HG02798 (cell line): ENCODE data around the gene SLC22A23.

ENCODE experiments used
- ATAC-seq: cut with Tn5 transposase; IDR thresholded peaks from one replicate; pipeline ENCODE4 v1.9.1; 2021; ENCODE audit warnings: mild to moderate bottlenecking; ENCODE audit not compliant: unreplicated experiment, poor library complexity

SLC22A23 gene

DNA sequence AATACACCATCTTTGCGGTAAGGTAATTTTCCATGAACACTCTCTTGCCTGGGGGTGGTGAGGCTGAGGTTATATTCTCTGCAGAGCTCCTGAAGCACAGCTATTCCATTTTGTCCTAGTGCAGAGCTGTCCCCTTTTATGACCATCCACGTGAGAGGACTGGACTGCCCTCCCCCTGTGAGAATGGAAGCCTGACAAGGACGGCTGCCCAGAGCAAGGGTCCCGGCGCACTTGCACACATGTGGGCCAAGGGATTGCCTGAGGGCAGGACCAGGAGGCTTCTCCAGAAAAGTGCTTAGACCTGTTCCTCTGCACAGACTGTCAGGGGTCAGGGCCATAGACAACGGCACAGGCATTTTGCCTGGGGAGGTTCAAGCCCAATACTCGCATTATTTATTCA lies 48.2 kb downstream of the SLC22A23 start:
- no peak for ATAC-seq

DNA sequence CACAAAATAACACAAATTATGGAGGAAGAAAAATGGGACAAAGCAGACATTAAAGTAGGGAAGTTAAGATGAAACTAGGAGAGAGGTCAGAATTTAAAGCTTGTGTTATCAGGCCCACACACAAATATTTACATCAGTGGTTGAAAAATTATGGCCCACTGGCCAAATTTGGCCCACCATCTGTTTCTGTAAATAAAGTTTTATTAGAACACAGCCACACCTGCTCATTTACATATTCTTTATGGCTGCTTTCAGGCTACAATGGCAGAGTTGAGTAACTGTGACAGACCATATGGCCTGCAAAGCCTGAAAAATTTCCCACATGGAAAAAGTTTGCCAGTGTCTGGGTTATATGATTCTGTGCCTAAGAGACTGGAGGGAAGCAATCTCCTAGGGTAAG lies 49.0 kb downstream of the SLC22A23 start:
- ATAC-seq = no peak

DNA sequence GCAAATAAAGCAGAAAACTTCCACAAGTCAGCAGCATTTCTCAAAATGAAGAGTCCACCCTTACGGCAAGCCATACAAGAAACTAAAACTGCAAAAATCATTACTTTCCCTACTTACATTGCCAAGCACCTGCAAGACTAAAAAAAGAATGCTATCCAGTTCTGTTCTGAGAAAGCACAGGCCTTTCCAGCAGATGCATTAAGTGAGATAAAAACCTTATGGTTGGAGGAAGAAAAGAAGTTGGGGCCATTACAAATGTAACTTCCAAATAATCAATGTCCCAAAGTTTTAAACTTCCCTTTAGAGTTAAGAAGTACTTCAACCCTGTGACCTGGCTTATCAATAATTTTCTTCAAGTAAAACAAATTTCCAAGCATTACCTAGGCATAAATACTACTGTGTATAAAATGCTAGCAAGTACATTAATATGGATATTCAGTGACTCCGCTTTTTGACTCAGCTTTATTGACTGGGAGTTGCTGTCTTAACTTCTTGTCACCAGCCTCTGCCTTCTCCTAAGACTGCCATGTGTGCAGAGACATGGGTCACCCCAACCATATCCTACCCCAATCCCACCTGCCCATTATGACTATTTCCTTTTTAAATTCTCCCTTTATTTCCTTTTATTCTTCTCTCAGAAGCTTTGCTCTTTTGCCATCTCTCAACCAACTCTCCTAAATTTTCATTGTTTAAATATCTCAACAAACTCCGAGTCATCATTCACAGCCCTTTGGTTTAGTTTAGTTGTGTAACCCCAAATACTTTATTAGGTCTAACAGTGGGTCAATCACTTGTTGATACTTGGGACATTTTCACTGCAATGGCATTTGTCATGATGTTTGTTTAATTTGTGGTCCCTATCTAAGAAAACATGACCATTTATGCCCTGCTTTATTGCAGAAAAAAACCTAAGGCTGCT lies 49.7 kb downstream of the SLC22A23 start:
- ATAC-seq = no peak

DNA sequence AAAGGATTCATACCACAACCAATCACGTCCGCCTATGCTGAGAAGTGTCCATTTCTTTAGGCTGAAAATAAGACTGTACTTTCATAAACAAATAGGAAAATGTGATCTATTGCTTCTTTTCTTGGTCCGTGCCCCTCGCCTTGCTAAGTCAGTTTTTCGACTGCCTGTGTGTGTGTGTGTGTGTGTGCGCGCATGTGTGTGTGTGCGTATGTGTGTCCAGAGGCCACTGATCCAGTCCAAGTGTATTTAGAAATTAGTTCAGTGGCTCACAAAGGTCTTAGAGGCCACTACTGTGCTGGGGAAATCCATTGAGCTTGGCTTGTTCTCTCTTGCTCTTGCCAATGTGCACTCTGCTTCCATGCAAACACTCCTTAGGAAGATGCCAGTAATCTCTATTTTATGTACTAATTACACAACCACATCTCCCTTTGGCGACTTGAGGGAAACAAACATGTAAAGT lies 50.5 kb downstream of the SLC22A23 start:
- ATAC-seq = no peak

DNA sequence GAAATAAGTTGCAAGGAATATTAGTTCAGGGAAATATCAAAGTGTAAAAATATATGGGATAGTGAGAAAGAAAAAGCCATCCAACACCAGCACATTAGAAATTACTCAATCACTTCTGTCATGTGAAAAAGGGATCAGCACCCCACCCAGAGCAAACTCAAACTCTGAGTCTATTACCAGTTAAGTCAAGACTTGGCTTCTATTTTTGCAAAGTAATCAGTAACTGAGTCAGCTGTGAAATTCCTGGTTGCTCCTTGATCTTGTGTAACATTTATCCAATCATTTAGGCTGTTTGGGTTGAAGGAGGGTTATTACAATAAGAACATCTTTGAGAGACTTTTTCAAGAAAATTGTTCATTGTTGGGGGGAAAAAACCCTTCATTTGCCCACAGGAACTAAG lies 51.2 kb downstream of the SLC22A23 start:
- ATAC-seq = no peak

DNA sequence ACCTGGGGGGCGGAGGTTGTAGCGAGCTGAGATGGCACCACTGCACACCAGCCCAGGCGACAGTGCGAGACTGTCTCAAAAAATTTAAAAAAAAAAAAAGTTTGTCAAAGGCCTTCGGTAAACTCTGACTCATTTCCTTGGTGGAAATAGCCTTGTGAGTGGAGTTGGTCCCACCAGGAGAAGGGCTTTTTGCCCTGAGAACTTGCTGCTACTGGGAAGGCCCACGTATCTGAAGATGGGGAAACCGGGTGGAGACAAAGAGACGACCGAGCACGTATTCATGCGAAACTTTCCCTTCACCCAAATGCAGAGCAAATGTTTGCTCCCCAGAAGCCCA lies 51.7 kb downstream of the SLC22A23 start:
- ATAC-seq = no peak

DNA sequence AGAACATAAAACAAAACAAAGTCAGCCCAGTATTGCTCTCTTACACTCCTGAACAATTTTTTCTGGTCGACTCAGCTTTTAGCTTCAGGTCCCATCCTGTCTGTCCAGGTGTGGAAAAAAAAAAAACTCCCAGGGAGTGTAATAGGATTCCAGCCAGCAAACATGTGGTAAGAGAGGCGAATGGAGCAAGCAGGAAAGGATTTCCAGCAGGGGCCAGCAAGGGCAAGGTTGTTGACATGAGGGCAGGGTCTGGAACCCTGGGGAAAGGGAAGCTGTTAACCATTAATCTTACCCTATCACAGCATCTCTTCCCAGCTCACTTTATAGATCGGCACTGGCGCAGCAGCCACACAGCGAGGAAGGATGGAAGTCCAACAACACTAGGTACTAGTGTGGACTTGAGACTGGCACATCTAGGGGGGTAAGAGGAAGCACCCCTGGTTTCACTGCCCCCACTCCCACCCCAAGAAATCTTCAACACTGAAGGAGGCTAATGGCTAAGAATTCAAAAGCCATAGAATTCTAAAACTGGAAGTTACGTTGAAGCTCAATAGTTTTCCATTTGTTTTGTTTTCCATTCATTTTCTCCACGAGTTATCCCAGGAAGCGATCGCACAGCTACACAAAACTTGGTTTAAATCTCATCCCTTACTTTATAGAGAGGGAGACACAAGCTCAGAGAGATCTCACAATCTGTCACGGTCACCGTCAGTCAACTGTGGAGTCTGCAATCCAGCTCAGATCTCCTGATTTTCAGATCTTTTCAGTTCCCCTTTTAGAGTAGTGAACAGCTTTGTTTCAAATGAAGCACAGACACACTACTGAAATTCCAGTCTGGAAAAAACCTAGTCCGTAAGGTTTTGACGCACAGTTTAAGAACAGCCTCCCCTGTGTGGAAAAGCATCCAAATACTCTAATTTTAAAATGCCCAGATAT lies 53.3 kb downstream of the SLC22A23 start:
- ATAC-seq = no peak

DNA sequence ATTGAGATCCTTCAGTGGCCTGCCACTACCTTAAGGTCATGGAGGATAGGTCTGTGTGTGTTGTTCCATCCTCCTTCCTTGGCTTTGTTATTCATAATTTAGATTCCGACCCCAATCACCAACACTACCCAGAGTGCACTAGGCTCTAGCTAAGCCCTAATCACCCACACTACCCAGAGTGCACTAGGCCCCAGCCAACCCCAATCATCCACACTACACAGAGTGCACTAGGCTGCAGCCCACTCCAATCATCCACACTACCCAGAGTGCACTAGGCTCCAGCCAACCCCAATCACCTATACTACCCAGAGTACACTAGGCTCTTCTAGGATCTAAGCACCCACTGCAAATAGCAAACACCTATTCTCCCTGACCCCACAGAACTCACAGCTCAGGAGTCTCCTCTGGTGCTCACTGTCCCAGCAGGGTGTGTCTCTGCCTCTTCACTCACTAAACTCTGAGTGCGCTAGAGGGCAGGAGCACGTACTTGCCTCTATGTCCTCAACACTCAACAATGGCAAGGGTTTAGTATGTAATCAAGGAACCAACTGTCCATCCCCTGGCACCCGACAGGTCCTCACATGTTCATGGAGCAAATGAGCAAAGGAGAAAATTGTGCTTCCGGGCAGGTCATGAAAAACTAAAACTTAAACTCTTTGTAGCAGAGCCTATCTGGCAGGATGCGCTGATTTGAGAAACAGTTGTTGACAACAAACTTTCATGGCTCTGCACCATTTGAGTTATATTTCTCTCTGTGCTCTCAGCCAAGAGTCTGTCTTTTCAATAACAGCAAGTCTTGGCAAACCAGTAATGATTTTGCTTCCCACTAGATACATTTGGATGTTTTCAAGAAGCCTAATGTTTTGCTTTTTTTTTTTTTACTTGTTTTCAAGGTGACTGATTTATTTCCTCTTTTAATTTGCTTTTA lies 54.3 kb downstream of the SLC22A23 start:
- no peak for ATAC-seq

DNA sequence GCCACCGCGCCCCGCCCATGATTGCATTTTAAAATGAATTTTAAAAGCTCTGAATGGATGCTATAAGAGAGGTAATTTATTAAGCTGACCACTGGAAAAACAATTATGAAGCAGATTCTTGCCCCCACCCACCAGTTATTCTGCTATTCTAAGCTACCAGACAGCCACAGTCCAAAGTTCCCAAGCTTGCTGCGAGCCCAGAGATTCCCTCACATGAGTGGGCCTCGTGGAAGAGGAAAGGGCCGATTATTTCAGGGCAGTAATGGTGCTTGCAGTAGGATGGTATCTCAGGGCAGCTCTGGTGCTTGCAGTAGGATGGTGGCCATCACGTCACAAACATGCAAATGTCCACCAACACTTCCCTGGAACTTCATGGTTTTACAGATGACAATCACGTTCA lies 56.7 kb downstream of the SLC22A23 start:
- no peak for ATAC-seq

DNA sequence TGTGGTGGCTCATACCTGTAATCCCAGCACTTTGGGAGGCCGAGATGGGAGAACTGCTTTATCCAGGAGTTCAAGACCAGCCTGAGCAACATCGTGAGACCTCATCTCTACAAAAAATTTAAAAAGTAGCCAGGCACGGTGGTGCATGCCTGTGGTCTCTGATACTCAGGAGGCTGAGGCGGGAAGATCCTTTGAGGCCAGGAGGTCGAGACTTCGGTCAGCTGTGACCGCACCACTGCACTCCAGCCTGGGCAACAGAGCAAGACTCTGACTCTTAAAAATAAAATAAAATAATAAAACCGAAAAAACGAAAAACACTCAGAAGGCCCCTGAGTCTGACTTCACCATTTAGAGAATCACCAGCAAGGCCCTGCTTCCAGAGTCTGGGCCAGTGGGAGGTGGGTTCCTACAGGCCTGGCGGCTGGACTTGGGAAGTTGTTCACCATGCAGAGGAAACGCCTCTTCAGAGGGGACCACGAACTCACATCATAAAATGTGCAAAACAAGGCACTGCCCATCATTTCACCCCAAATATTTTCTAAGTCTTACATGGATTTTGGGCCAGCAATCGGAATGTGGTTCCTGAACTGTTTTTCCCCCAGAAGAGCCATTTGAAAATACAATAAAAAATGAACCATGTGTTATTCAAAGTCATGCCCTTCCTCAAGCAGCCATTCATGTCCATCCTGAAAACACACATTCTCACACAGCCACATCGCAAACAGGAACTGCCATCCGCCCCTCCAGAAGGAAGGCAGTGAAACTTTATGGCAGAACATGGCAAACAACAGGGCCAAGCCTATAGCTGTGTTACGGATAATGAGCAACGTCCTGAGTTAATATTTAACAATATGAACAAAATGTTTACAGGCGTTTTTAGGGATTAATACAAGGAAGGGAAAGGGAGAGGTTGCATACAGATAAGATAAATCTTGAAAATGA lies 57.8 kb downstream of the SLC22A23 start:
- no peak for ATAC-seq

DNA sequence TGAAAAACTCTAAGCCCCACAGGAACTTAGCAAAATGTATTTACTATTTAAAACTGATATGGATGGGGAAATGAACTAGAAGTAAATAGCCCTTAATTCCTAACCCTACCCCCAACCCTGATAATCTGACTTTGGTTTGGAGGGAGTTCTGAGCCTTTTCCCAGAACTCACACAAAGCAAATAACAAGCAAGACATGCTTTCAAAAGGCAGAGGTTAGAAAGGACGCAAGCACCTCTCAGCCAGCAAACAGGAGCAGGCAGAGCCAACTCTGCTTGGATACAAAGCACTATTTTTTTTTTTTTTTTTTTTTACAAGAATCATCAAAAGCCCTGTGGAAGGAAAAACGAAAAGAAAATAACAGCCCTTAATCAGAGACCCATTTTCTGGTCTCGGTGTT lies 58.7 kb downstream of the SLC22A23 start:
- ATAC-seq = no peak

DNA sequence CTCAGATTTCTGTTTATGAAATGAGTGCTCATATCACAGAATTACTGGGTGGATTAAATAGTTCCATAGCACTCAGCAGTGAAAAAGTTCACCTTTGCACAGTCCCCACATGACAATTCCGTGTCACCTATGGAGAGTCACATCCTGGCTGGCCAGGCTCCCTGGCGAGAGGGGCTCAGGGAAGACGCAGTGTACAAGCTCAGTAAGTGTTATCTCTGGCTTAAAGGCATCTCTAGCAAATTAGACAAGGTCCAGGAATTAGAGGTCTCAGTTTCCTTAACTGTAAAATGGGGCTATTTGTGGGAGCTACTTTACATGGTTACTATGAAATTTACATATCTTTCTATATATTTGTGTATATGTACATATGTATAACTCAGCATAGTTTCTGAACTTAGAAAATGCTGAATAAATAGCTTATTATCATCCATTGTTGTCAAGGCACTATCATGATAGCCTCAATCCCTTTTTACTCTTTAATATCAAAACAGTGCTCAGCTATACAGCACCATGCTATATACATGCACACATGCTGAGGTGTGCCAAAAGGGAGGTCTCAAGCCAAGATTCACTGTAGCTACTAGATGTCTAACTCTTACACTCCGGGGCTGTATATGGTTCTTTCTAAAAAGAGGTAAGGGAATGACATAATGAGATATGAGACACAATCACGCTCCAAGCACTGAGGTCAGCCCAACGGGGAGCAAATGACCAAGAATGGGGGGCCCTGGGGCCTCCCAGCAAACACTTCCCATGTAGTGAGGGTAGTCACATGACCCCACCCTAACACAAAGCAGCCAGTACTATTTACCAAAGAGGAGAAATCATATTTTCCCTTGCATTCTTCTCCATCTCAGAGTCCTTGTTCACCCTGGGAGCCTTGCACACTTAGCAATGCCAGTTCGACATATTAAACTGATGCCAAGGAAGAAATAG lies 59.4 kb downstream of the SLC22A23 start:
- no peak for ATAC-seq

DNA sequence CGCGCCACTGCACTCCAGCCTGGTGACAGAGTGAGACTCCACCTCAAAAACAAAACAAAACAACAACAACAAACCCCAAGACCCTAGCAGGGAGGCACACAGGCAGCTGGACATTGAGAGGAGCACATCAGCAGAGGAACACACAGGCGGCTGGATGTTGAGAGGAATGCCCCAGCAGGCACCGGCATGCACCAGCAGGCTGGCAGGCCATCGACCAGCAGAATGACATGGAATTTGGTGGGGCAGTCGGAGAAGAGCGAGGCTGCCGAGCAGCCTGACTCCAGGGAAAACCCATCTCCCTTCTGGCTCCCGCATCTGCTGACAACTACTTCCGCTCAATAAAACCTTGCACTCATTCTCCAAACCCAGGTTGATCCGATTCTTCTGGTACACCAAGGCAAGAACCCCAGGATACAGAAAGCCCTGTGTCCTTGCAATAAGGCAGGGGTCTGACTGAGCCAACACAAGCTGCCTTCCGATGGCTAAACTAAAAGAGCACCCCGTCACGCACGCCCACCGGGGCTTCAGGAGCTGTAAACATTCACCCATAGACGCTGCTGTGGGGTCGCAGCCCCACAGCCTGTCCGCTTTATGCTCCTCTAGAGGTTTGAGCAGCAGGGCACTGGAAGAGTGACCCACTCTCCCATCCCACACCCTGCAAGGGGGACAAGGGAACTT lies 60.2 kb downstream of the SLC22A23 start:
- ATAC-seq = no peak

DNA sequence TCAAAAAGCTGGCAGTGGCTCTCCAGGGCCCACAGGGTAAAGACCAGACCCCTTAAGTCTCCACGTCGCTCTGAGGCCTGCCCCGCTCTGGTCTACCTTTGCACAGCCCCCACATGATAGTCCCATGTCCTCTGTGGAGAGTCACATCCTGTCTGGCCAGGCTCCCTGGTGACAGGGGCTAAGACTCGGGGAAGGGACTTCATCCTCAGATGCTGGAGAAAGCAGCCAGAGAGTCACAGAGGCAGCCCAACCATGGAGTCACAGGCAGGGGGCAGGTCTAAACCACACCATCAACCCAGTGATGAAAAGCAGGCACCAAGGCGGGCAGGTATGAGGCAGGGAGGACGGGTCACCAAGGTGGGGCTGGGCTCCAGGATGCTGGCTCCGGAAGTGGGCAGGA lies 62.2 kb downstream of the SLC22A23 start:
- no peak for ATAC-seq

DNA sequence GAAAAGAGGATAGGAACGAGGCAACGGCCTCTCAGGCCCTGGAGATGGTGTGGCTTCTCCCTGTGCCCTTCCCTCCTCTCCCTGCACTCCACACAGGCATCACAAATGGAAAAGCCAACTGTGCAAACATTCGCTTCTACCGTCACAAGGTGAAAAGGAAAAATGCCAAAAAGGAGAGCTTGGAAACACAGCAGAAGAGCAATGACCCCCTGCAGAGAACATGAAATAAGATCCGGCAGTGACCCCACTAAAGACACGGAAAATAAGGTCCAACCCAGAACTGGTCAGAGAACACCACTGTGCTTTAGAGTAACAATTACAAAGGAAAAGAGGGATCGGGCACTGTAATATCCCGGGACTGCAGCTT lies 63.0 kb downstream of the SLC22A23 start:
- no peak for ATAC-seq

DNA sequence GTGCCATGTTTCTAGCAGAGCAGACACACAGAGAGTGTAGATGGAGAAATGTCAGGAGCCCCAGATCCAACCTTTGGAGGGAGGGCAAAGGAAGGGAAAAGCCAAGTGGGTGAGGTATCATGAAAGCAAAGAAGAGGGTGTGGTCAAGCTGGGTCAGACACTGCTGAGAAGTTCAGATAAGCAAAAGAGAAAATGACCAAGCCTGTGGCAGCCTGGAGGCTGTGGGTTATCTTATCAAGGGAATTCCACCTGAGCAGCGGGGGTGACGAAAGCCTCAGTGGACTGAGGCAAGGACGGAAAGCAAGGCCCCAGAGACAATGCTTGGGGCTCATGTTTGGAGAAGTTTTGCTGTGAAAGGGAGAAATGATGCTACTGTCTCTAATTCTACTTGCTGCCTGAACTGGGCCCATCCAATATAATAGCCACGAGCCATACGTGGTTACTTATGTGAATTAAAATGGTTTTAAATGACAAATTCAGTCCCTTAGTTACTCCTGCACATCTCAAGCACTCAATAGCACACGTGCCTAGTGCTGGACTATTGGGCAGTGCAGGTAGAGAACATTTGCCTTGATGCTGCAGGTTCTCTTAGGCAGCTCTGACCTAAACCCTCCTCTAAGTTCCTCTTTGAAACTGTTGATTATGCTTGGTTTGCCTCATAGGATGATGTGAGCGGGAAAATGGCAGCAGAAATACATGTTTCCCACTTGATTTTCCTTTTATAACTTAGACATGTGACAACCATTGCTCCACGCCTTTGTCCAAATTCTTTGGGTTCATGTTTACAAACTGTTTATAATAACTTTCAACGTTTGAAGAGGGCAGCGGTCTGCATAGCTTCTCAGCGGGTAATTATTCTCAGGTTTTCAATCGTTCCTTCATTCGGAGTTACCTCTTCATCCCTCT lies 63.7 kb downstream of the SLC22A23 start:
- ATAC-seq = no peak
